HG03135 (cell line): ENCODE results near the gene TFG.

Experiments used
- ATAC-seq: cut with Tn5 transposase; IDR thresholded peaks from one replicate; pipeline ENCODE4 v1.9.1; 2021; ENCODE audit warnings: mild to moderate bottlenecking, moderate library complexity; ENCODE audit not compliant: unreplicated experiment

The TFG gene

GRCh38 chr3:100789579-100789978, 80.3 kb downstream of the TFG start:
- no peak for ATAC-seq

- no peak for ATAC-seq
These were observed 87.3 kb downstream of the TFG start for GRCh38 chr3:100796556-100796955.

- no peak for ATAC-seq
These were observed 88.7 kb downstream of the TFG start for GRCh38 chr3:100798012-100798411.
